GM21576 (cell line): ENCODE results near the gene MYO1H.
A peak's percentile ranks its signal among the peaks of the same experiment; 100 is the strongest.

Experiments used
- ATAC-seq: cut with Tn5 transposase; IDR thresholded peaks from one replicate; pipeline ENCODE4 v1.9.1; 2021; ENCODE audit warnings: mild to moderate bottlenecking, moderate library complexity; ENCODE audit not compliant: unreplicated experiment

Gene MYO1H

GRCh38 chr12:109336593-109336992 lies 11.1 kb upstream of the MYO1H start:
- no peak for ATAC-seq

DNA sequence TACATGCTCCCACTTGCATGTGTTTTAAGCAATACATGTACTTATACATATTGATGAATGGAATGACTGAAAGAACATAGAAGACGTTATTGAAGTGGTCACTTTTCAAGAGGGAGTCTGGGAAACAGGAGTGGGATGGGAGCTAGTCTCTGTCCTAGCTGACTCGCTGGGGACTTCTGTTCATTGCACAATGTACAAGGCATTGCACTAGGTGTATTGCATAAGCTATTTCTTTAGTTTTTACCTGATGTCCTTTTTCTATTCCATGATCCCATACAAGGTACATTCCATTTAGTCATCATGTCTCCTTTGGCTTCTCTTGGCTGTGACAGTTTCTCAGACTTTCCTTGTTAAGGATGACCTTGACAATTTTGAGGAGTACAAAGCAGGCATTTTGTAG lies 4.0 kb upstream of the MYO1H start:
- no peak for ATAC-seq

DNA sequence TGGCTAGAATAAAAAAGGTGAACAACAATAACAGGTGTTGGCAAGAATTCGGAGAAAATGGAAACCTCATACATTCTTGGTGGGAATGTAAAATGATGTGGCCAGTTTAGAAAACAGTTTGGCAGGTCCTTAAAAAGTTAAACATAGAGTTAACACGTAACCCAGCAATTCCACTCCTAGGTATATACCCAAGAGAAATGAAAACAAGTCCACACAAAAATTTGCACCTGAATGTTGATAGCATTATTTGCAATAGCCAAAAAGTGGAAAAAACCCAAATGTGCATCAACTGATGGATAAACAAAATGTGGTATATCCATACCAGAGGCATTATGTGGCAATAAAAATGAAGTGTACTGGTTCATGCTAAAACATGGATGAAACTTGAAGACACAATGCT lies 2.3 kb upstream of the MYO1H start:
- ATAC-seq = no peak

- ATAC-seq = no peak
Measured at GRCh38 chr12:109346920-109347319, 780 bp upstream of the MYO1H start.

GRCh38 chr12:109352184-109352583 lies 4.5 kb downstream of the MYO1H start:
- ATAC-seq = no peak

- no peak for ATAC-seq
Measured at GRCh38 chr12:109356577-109356976, 8.9 kb downstream of the MYO1H start.

GRCh38 chr12:109357032-109357431 lies 9.3 kb downstream of the MYO1H start:
- ATAC-seq = no peak

DNA sequence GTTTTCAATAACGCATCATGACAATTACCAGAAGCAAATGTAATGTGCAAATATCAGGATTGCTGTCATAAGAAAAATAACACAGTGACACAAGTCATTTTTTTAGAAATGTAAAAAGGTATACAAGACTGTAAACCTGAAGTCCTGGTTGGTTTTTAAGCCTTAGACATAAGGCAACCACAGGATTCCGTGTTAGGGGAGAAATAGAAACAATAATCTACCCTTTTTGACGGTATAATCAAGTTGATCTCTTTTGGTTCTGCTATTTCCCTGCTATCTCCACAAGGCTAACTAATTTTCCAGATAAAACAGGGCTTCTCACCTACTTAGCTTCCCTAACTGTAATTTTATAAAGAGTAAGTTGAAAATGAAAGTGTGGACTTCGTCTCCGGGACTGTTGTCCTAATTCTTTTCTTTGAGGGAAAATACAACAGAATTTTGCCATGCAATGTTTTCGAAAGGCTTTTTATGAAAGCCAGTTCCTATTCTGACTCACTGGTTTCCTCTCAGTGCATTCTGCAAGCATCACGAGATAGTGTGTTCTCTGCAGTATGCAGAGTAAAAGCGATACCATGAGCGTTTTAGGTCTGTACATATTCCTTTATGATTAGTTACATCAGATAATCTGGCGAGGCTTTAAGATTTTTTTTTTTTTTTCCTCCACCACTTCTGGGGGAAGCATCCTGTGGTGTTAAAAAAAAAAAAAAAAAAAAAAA lies 10.6 kb downstream of the MYO1H start:
- peak; percentile 85 for ATAC-seq

- ATAC-seq = no peak
Measured at GRCh38 chr12:109359131-109359690, 11.5 kb downstream of the MYO1H start.

DNA sequence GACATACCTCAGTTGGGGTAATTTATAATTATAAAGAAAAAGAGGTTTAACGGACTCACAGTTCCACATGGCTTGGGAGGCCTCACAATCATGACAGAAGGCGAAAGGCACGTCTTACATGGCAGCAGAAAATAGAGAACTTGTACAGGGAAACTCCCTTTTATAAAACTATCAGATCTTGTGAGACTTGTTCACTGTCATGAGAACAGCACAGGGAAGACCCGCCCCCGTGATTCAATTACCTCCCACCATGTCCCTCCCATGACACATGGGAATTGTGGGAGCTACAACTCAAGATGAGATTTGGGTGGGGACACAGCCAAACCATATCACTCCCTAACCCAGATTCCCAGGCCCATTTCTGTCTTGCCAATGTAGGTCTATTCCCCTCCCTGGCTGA lies 22.1 kb downstream of the MYO1H start:
- no peak for ATAC-seq

- ATAC-seq = no peak
Measured at GRCh38 chr12:109377139-109377685, 29.5 kb downstream of the MYO1H start.

- no peak for ATAC-seq
Measured at GRCh38 chr12:109378569-109378968, 30.9 kb downstream of the MYO1H start.

- ATAC-seq = no peak
Measured at GRCh38 chr12:109382031-109382430, 34.3 kb downstream of the MYO1H start.

- ATAC-seq = no peak
Measured at GRCh38 chr12:109383240-109383639, 35.5 kb downstream of the MYO1H start.

DNA sequence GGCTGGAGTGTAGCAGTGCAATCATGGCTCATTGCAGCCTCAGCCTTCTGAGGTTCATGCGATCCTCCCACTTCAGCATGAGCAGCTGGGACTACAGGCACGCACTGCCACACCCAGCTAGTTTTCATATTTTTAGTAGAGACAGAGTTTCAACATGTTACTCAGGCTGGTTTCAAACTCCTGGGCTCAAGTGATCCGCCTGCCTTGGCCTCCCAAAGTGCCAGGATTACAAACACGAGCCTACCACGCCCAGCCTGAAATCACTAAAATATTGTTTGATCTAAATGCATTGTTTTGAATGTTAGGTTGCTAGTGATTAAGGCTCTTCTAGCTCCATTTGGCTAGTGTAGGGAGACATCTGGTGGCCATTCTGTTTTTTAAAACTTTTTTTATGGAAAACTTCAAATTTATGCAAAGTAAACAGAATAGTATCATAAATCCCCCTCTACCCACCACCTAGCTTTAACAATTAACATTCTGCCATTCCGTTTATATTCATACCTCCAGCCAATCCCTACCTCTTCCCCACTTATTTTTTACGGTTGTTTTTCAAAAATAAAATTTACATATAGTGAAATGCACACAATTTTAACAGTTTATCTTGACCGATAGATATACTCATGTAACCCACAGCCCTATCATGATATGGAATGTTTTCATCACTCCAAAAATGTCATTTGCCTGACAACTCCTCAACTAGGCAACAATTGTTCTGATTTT lies 37.8 kb downstream of the MYO1H start:
- ATAC-seq = no peak

GRCh38 chr12:109386059-109386433 lies 38.3 kb downstream of the MYO1H start:
- no peak for ATAC-seq

DNA sequence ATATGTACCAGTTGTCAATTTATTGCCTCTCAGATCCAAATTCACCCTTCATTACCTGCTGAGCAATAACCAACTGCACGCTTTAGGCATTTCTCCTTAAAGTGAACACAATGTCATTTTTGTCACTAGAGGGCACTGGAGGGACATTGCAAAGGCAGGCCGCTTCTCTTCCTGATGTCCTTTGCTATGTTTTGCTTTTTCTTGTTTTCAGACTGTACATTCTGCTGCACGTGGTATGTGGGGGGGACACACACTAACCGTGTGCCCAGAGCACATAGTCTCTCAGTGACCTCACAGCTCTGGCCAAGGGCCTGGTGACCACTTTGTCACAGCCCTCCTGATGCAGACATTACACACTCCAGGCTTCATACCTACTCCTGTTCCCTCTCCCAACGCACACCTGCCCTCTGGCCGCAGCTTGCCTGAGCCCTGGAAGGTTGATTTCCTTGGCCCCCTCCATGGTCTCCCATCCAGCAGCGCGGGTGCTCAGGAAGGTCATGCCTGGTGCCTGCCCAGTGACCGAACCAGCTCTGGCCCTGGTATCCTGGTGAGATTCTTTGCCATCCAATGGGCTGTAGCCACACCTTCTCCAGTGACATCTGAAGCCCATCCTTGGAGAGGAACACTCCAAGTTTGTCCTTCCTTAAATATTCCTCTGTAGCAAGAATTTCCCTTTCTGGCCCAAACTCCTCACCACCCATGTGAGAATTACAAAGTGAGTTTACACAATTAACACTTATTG lies 39.9 kb downstream of the MYO1H start:
- ATAC-seq = no peak

DNA sequence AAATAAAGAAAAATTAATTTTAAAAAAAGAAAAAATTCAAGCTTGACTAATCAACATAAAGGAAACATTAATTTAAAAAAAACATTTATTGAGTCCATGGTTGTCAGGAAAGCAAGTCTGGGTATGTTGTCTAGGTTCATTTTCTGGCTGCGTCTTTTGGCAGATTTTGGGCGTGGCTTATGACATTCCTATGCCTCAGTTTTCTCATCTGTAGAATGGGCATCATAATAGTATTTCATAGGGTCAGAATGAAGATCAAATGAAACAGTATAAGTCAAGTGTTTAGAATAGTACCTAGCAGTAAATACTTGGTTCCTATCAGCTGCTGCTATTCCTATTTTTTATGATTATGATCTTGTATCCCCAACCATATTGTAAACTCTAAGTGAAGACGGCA lies 40.5 kb downstream of the MYO1H start:
- ATAC-seq = no peak

- ATAC-seq = no peak
Measured at GRCh38 chr12:109389146-109389545, 41.4 kb downstream of the MYO1H start.

DNA sequence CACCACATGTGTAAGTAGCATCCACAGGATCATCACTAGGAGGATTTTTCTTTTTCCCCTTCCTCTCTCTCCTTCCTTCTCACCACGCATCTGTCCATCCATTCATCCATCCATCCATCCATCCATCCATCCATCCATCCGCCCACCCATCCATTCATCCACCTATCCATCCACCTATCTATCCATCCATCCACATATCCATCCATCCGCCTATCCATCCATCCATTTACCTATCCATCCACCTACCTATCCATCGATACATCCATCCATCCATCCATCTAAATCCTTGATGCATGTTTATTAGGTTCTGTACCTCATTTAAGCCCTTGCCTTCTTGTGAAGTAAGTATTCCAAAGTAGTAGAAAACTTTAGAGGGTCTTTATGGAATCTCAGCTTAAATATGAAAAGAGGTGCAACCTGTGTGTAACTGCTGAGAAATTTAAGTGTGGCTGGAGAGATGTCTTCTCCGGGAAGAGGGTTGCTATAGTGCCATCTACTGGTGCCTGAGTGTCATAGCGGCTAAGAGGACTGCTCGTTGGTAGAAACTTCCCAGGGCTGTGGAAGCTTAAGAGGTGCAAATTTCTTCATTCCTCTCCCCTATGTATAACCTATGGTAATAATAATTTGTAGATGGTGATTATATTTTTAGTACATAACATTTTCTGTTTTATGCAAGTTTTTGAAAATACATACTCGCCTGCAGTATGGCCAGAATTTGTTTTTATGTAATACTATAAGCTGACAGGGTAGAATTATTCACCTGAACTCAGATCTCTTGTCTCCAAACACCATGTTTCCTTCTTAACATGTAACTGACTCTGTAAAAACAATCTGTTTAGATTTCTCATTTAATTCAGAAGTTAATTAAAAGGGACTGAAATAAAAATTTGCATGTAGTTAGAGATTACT lies 46.0 kb downstream of the MYO1H start:
- no peak for ATAC-seq
